Stimulated activated CD4-positive, alpha-beta T cell treated with anti-CD3 and anti-CD28 coated beads, Interleukin-1b, Interleukin-23, amount 100 ng/mL, for 4 hours (primary cell): ENCODE results near the gene PYDC1.
"Not testable (repeated sequence)": the region's sequence is repeated elsewhere in the genome, so short reads cannot be mapped to it uniquely, and the experiment has no call there.

Experiments
- DNase-seq, 2 donors: peaks; one replicate each; pipeline ENCODE4 v3.0.0-alpha.2; 2020; ENCODE audit warnings: low read depth in 2 of 2

The PYDC1 gene

GRCh38 chr16:31221357-31222160 lies 4.6 kb upstream of the PYDC1 start:
- DNase-seq, result no peak

GRCh38 chr16:31219154-31219741 lies 2.3 kb upstream of the PYDC1 start:
- no peak for DNase-seq

GRCh38 chr16:31217136-31217530 lies 198 bp upstream of the PYDC1 start:
- no peak for DNase-seq

GRCh38 chr16:31215287-31216162 lies 1.4 kb downstream of the PYDC1 start:
- no peak for DNase-seq

- no peak for DNase-seq
Measured at GRCh38 chr16:31214708-31215286, 2.1 kb downstream of the PYDC1 start.

GRCh38 chr16:31213877-31214707 lies 2.8 kb downstream of the PYDC1 start, which contains the start of gene TRIM72:
Gene TRIM72, plus strand, starts transcription at chr16:31214119. Its CDS starts 620 bp downstream, at chr16:31214739.
- no peak for DNase-seq

GRCh38 chr16:31213342-31213741 lies 3.6 kb downstream of the PYDC1 start:
- no peak for DNase-seq

- DNase-seq, result no peak
Measured at GRCh38 chr16:31206776-31207175, 10.2 kb downstream of the PYDC1 start.

- no peak for DNase-seq
Measured at GRCh38 chr16:31204871-31205666, 11.9 kb downstream of the PYDC1 start.

GRCh38 chr16:31202414-31203375 lies 14.2 kb downstream of the PYDC1 start, which contains the start of gene PYCARD:
Gene PYCARD, minus strand, starts transcription at chr16:31202760. Its CDS starts 70 bp downstream, at chr16:31202690.
- DNase-seq, result no peak

GRCh38 chr16:31201582-31202413 lies 15.1 kb downstream of the PYDC1 start:
- DNase-seq, result peak in 1 of 2 donors; percentile 28

GRCh38 chr16:31200821-31201568 lies 15.9 kb downstream of the PYDC1 start:
- no peak for DNase-seq

GRCh38 chr16:31200111-31200510 lies 16.8 kb downstream of the PYDC1 start:
- not testable (repeated sequence) for DNase-seq

GRCh38 chr16:31199430-31200041 lies 17.4 kb downstream of the PYDC1 start:
- DNase-seq, result no peak

- DNase-seq, result no peak
Measured at GRCh38 chr16:31198207-31198882, 18.6 kb downstream of the PYDC1 start.
